HG03558 (cell line): ENCODE data around the gene PAAF1.

Experiments
- ATAC-seq: cut with Tn5 transposase; IDR thresholded peaks from one replicate; pipeline ENCODE4 v1.9.1; 2021; ENCODE audit warnings: moderate number of reproducible peaks; ENCODE audit not compliant: unreplicated experiment; ENCODE audit errors: extremely low read depth

PAAF1 gene

DNA sequence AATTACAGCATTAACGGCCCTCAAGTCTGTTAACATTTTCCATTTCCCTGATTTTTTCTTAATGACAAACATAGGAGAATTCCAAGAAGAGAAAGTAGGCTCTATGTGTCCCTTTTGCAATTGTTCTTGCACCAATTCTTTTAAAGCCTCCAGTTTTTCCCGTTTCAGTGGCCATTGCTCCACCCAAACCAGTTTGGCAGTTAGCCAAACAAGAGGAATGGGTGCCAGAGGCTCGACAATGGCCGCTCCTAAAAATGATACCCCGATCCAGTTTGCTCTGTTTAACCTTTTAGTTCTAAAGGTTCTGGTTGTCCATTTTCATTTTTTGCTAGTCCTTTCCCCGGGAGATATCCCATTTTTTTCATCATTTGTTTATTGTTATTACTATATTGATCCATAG is 67.3 kb downstream of the PAAF1 start:
- no peak for ATAC-seq

DNA sequence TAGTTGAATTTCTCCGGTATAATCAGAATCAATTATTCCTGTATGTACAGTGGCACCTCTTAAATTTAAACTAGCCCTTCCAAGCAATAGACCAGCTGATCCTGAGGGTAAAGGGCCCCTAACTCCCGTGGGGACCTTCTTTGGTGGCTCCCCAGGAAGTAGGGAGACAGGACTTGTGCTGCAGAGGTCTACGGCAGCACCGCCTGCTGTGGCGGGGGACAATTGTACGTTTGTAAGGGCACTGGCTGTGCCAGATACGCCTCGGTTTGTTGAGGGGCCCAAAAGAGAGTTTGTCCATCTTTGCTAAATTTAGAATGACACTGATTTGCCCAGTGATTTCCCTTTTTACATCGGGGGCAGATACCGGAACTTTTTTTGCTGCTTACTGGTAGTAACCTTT is 68.1 kb downstream of the PAAF1 start:
- no peak for ATAC-seq

DNA sequence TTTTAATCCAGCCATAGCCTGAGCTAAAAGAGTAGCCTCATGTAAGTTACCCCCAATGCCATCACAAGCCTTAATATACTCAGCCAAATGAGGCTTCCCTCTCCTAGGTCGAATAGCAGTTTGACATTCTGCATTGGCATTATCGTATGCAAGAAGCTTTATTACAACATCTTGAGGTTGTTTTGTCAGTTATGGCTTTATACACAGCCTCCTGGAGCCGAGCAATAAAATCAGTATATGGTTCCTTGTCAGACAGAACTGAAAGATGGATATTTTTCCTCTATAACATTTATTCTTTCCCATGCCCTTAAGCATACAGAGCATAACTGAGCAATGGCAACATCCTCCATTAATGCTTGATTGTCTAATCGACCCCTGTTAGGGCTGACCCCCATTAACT is 68.6 kb downstream of the PAAF1 start:
- no peak for ATAC-seq

DNA sequence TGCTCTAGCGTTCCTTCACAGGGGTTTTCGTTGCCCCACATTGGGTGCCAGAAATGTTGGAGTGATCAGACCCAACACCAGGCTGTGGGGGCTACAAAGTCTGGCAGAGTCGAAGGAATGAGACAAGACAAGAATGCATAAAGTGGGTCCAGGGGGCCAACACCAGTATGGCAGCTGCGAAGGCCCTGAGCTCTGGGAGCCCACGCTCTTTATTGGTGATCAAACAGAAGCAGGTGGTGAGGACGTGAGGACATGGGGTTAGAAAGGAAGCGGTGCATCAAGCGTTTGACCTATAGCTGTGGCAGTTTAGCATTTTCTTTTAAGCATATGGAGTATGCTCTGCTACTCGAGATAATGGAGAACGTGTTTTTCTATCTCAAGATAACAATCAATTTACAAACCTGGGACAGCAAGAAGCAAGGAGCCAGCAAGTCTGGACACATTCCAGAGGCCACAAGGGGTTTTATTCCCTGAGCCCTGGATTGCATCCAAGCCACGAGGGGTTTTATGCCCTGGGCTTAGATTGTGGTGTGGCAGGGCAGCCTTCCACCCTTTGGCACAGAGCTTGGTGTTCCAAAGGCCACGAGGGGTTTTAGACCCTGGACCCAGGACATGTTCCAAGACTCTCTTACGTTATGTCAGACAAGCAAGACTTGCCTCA is 70.1 kb downstream of the PAAF1 start:
- no peak for ATAC-seq

DNA sequence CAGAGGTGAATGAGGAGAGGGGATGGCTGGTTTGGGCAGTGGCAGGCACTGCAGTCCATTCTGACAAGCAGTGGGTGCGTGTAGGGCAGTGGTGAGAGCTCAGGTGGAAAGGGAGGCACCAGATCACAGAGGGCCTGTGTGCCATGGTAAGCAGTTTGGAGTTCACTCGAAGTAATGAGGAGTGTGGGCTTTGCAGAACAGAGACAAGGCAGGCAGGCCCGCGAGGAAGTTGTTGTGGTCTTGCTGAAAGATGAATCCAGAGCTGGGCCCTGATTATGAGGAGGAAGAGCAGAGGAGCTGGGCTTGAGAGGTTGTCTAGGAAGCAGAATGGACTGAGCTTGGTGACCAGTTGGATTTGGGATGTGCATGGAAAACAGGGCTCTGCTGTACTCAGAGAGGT is 72.4 kb downstream of the PAAF1 start:
- ATAC-seq: no peak

DNA sequence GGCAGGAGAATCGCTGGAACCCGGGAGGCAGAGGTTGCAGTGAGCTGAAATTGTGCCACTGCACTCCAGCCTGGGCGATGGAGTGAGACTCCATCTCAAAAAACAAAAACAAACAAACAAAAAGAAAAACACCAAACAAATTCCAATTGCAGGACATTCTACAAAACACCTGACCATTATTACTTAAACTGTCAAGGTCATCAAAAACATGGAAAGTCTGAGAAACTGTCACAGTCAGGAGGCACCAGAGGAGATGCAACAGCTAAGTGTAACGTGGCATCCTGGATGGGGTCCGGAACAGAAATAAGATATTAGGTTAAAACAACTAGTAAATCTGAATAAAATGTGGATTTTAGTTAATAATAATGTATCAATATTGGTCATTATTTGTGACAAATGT is 73.1 kb downstream of the PAAF1 start:
- ATAC-seq: no peak

DNA sequence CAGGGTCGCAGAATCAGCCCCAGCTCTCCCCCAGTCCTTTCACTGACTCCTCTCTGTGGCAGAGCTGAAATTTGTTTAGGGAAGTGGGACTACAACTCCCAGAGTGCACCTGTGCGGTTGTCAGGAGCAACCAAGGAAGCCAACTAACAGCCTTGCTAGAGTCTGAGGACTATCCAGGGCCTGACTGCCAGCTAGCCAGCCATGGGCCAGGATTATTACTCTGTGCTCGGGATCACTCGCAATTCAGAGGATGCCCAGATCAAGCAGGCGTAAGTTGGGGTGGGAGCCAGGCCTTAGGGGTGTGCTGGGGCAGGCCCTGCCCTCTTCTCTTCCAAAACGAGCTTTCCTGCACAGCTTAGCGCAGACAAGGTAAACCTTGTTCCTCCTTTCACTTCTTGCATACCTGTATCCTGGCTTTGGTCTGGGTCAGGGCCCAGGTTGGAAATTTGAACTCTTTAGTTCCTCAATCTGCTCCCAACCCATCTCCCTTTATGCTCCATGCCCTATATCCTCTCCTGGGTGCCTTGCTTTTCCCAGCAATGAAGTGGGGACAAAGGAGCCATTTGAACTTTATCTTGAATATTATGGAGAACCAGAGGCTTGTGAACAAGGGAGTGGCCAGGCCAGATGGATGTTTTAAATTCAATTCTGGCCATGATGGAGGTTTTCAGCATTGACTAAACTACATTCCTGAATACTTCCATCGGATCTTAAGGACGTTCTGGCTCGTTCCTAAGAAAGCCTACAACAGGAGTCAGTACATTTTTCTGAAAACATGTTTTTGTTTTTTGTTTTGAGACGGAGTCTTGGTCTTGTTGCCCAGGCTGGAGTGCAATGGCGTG is 74.3 kb downstream of the PAAF1 start, which contains the start of gene DNAJB13:
DNAJB13 (plus strand) TSS at position 158 of the 842 bp plus-strand sequence; CDS start at position 202, 44 bp downstream.
- no peak for ATAC-seq

DNA sequence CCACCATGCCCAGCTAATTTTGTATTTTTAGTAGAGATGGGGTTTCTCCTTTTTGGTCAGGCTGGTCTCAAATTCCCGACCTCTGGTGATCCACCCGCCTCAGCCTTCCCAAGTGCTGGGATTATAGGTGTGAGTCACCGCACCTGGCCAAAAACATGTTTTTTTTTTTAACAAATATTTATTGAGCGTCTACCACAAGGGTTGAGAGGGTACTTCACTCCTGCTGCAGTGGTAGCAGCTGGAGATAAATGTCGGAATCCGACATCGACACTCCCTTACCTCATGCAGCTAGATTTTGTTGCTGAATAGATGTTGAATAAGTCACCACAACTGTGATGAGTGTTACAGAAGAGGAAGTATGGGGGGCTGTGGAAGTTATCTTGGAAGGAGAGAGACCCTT is 75.0 kb downstream of the PAAF1 start:
- no peak for ATAC-seq

DNA sequence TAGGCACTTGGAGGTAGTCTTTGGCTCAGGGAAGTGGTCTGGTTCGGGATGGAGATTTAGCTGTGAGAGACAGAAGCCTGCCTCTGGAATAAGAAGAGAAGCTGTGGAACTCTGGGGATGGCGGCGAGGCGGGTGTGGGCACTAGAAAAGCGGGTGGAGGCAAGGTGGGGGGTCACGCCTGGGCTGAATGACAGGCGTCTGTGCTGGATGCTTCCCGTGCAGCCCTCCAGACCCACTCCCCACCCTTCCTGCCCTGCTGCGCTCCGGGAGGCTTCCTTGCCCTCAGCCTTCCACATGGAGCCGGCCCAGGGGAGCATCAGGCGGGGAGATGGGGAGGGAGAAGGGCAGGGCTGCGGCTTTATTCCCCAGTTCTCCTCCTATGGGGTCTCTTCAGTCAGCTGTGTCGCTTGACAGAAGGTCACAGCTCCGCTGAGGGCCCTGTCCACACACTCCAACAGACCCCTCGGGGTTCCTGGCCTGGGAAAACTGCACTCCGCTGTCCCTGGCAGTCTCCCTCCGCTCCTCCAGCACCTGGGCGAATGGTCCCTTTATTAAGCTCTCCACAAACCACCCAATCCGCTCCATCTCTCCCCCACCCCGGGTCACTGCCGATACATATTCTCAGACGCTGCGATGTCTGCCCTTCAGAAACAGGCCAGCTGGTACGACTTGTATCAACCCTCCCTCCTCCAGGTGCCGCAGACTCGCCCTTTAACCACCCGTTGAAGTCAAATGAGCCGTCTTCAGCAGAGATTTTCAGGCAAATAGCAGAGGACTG is 80.3 kb downstream of the PAAF1 start:
- ATAC-seq: no peak

DNA sequence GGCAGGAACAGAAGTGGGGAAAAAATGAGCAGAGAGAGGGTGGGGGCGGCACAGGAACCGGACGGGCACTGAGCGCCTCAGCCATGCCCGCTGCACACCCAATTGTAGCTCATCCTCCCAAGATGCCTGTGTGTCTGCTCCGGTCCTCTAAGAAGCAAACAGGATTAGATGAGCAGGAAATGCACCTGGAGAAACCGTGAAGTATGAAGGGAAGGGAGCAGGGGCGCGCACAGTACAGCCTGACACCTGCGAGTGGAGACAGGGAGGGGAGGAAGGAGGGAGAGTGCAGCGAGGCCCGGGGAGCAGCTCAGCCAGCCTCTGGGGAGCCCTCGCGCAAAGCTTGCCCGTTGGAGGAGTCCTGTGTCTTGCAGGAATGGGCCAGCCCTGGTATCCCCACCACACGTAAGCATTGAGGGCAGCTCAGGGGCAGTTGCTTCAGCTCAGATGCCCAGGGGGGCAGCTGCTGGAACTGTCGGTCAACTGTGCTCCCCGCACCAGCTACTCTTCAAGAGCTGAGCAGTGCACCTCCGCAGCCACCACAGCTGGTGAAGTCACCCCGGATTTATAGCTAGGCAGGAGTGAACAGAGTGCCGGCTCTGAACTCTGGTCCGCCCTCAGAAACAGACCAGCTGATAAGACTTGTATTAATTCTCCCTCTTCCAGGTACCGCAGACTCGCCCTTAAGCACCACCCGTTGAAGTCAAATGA is 81.0 kb downstream of the PAAF1 start:
- ATAC-seq: no peak

DNA sequence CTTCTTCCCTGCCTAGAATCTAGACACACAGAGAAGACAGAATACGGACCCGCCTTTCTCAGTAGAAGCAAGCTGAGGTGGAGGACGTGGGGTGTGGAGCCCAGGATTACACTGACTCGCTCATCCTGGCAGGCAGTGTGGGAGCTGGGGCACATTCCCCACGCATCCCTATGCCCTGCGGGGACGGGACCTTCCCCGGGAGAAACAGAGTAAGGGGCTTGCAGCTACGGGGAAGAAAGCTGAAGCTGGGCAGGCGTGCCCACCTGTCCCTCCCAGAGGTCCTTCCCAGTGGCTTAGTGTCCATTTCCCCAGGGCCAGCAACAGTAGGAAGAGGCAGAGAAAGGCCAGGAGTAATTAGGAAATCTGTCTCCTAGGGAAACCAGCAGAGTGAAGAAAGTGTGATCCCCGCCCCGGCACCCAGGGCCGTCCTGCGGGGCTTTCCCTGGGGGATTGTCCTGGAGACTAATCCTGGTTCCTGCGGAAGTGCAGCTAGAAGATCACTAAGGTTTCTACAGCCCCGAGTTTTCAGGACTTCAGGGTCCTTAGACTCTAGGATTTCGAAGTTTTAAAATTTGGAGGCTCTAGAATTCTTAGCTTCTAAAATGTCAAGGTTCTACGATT is 81.8 kb downstream of the PAAF1 start:
- ATAC-seq: no peak

DNA sequence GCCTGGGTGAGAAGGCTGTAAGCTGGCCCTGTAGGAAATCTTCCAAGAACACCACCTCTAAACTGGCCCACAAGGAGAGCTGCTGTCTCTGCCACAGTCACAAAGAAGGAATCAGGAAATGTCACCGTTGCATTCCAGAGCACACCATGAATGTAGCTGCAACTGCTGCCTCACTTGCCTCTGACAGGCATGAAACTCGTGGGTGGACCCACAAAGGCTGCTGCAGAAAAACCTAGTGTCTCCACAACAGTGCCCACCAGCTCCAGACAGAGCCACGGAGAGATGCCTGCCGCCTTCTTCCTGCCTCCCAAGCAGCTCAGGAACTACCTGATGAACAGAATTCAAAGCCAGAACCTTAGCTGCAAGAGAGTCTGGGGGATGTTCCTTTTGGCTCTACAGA is 84.5 kb downstream of the PAAF1 start:
- no peak for ATAC-seq

DNA sequence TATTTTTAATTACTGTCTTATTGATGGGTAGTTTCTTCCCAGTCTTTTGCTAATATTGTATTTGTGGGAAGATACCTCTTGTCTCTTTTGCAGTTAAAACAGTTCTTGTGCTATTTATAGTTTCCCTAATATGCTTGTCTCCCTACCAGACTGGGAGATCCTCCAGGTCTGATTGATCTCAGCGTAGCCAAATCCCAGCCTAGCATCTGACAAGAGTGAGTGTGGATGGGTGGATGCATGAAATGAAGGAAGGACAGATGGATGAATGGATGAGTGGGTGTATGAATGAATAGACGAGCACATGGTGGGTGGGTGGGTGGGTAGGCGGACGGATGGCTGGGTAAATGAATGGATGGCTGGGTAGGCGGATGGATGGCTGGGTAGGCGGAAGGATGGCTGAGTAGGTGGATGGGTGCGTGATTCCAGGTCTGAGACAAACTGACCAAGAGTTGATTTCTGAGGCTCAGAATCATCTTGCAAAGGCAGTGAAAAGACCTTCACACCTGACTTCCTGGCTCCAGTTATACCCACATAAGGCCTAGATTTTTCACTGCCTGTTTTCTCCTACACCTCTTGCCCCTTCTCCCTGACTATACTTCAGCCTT is 85.4 kb downstream of the PAAF1 start:
- no peak for ATAC-seq

DNA sequence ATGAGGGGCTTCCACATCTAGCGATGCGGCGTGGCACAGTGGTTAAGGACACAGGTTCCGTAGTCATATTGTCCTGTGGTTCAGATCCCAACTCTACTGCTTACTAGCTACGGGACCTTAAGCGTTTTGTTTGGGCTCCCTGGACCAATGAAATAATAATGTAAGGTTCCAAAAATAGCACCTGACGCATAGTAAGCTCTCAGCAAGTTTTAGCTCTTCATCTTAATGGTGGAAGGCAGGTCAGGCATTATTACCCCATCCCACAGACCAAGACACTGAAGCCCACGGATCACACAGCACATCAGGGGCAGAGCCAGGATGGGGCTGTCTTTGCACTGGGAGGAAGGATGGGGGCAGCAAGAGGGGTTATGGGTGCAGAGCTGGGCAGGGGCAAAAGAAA is 87.1 kb downstream of the PAAF1 start:
- no peak for ATAC-seq

DNA sequence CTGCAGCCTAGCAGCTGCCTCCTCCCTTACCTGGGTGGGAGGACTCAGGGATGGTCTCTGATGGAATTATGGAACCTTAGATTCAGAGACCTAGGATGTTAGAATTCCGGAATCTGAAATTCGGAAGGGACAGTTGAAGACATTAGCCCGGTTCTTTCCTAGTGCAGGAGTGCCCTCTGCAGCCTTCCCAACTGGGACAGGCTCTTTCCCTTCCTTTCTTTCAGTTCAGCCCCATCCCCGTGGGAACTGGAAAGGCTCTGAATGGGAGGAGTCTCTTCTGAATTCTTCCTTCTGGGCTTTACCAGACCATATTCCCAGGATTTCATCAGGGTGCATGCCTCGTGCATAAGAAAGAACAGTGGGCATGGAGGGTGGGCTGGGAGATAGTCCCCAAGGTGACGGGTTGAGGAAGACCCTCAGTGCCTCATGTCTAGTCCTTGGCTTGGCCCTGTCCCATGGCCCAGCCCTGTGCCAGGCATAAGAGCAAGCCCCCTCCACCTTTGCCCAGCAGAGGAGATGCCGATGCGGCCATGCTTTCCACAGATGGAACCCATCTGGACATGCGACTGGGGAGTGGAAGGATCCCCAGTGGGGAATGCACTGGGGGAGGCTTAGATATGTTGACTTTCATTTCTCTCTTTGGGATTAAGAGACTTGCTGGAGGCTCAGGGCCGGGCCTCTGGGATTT is 88.4 kb downstream of the PAAF1 start:
- no peak for ATAC-seq

DNA sequence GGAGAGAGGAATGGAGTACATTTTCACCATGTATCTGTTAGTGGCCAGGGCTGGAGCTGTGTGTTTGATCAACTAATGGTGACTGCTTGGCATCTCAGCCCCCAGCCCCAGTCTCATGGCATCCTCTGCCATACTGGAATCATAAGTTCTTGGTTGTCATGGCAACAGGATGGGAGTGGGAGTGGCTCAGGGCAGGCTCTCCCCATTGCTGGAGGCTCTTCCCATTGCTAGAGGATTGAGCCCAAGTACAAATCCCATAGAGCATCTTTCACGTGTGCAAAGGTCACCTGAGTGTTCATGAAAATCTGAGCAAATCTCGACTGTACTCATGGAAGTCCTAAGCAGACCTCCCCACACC is 88.9 kb downstream of the PAAF1 start:
- no peak for ATAC-seq

DNA sequence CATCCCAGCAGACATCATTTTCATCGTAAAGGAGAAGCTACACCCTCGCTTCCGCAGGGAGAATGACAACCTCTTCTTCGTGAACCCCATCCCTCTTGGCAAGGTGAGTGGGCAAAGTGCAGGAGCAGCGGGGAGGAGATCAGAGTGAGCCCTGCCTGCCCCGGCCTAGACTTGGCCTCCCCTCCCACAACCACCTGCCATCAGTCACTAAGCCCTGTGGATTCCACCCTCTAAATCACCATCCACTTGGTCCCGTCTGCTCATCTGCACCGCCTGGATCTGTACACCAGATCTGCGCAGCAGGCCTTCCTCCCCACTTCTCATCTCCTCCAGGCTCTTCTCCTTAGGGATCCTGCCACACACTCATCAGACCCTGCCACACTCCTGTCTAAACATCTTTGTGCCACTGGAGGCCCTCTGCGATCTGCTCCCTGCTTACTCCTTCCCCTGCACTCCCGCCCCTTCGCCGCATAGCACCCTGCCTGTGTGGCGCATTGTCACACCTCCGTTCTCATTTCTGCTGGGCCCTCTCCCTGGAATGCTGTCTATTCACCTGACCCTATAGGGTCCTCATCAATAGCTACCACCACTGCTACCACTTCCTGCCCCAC is 91.7 kb downstream of the PAAF1 start:
- ATAC-seq: no peak

DNA sequence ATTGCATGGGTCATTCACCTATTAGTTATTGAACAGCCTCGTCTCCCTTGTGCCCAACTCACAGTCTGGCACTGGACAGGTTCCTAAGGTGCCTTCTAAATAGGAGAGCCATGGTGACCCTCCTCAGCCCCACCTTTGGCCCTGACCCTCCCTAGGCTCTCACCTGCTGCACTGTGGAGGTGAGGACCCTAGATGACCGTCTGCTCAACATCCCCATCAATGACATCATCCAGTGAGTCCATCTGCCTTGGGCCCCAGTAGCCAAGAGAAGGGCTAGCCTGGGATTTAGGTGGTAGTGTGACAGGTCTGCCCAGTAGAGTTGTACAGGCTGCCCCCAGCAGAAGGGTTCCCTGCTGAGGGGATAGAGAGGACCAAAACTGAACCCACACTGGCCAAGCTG is 92.3 kb downstream of the PAAF1 start:
- ATAC-seq: no peak
